Peyer's patch (tissue), 4 donors: ENCODE measurements around the gene ATCAY.

Experiments
- CTCF ChIP-seq, 6 experiments: fragments of 450-650 bp in 4 of 6; fragments of 200-600 bp in 2 of 6; sonication (generic) in 1 of 6; IDR thresholded peaks; one replicate each; pipeline ENCODE4 v1.5.1; 2017 to 2019; ENCODE audit warnings: antibody characterized with exemption in 6 of 6, mild to moderate bottlenecking in 3 of 6, moderate library complexity in 1 of 6
- POLR2A ChIP-seq, 2 donors: fragments of 450-650 bp; IDR thresholded peaks; one replicate each; pipeline ENCODE4 v1.5.1; 2017; ENCODE audit warnings: antibody characterized with exemption in 2 of 2, mild to moderate bottlenecking in 2 of 2, moderate library complexity in 2 of 2

- TF ChIP-seq CTCF (IDR thresholded peaks at IDR 0.05): no peak
- no peak for TF ChIP-seq POLR2A (IDR thresholded peaks at IDR 0.05)
Observed at GRCh38 chr19:3923096-3923758, 42.7 kb downstream of the ATCAY start.
